Hepatocyte (in vitro differentiated cells): ENCODE measurements around the gene SPATA21. TPM values are rescaled to one million over a fixed set of nuclear protein-coding genes. Genes with fewer than 3 reads are reported as not detected.

Experiments
- DNase-seq: peaks from one replicate; pipeline ENCODE4 v3.0.0-alpha.2; 2016; ENCODE audit warnings: low spot score
- H2AFZ ChIP-seq: fragments of 200-600 bp; sonication (generic); 2 replicates; pipeline ENCODE4 v1.6.0; 2016; ENCODE audit warnings: antibody characterized with exemption, mild to moderate bottlenecking
- H3K27ac ChIP-seq: fragments of 200-600 bp; sonication (generic); 2 replicates; pipeline ENCODE4 v1.5.1; 2016; ENCODE audit warnings: mild to moderate bottlenecking
- H3K27me3 ChIP-seq: fragments of 200-600 bp; sonication (generic); 2 replicates; pipeline ENCODE4 v1.6.1; 2016
- H3K36me3 ChIP-seq: fragments of 200-600 bp; sonication (generic); replicated peaks from 2 replicates; pipeline ENCODE4 v1.5.1; 2016; ENCODE audit warnings: low read depth; ENCODE audit not compliant: insufficient read depth
- H3K4me1 ChIP-seq: fragments of 200-600 bp; sonication (generic); 2 replicates; pipeline ENCODE4 v1.5.1; 2016; ENCODE audit warnings: mild to moderate bottlenecking, moderate library complexity; ENCODE audit not compliant: insufficient read depth
- H3K4me2 ChIP-seq: fragments of 200-600 bp; sonication (generic); 2 replicates; pipeline ENCODE4 v1.6.0; 2016
- H3K4me3 ChIP-seq: fragments of 200-600 bp; sonication (generic); 2 replicates; pipeline ENCODE4 v1.5.1; 2016; ENCODE audit warnings: mild to moderate bottlenecking
- H3K79me2 ChIP-seq: fragments of 200-600 bp; sonication (generic); 2 replicates; pipeline ENCODE4 v1.6.0; 2017; ENCODE audit warnings: mild to moderate bottlenecking
- H3K9me2 ChIP-seq: fragments of 200-600 bp; sonication (generic); replicated peaks from 2 replicates; pipeline ENCODE4 v1.6.0; 2017; ENCODE audit warnings: mild to moderate bottlenecking; ENCODE audit not compliant: insufficient read depth
- H3K9me3 ChIP-seq: fragments of 200-600 bp; sonication (generic); 2 replicates; pipeline ENCODE4 v1.5.1; 2016; ENCODE audit warnings: low read depth, mild to moderate bottlenecking
- H4K20me1 ChIP-seq: fragments of 200-600 bp; sonication (generic); 2 replicates; pipeline ENCODE4 v1.6.0; 2016; ENCODE audit warnings: mild to moderate bottlenecking; ENCODE audit not compliant: insufficient read depth, poor library complexity, severe bottlenecking
- CTCF ChIP-seq: fragments of 200-600 bp; sonication (generic); IDR thresholded peaks from 2 replicates; pipeline ENCODE4 v1.5.1; 2016; ENCODE audit warnings: antibody characterized with exemption, mild to moderate bottlenecking; ENCODE audit not compliant: poor library complexity
- EZH2 ChIP-seq: fragments of 200-600 bp; sonication (generic); IDR thresholded peaks from 2 replicates; pipeline ENCODE4 v1.6.1; 2016; ENCODE audit warnings: antibody characterized with exemption, mild to moderate bottlenecking, borderline replicate concordance
- EZH2phosphoT487 ChIP-seq: fragments of 200-600 bp; sonication (generic); IDR thresholded peaks from one replicate; pipeline ENCODE4 v1.6.1; 2018; ENCODE audit warnings: antibody characterized with exemption, mild to moderate bottlenecking, low read depth, moderate library complexity; ENCODE audit not compliant: unreplicated experiment, severe bottlenecking
- WGBS: methylation state at CpG from one replicate; pipeline ENCODE4 v1.1.6; 2016; ENCODE audit warnings: low lambda C conversion rate; ENCODE audit errors: missing lambda C conversion rate; 5-methylcytosine and 5-hydroxymethylcytosine counted together
- polyA plus RNA-seq: library from polyadenylated mRNA; unstranded; fragments of >200 nt; fragmentation: Nextera tagmentation; extraction: Ambion mirVana; gene quantifications from 2 replicates; pipeline ENCODE4 v1.2.1, GENCODE V29; 2016
- total RNA-seq: library from RNA; depleted of rRNA; stranded (reverse); fragments of >200 nt; gene quantifications from 2 replicates; pipeline ENCODE4 v1.2.3, GENCODE V29; 2014

SPATA21 gene
- total and polyA plus RNA-seq, 2 experiments from 2014 or later: 0.30 to 0.92 TPM

GRCh38 chr1:16474166-16474800 is 37.1 kb upstream of the SPATA21 start:
- H3K79me2 ChIP-seq: no peaks in the 10 kb centered on the region
- H3K4me3 ChIP-seq: no peak overlapping the region

GRCh38 chr1:16468558-16468957 is 31.3 kb upstream of the SPATA21 start:
- H3K4me2 ChIP-seq: no peak overlapping the region
- H3K27ac ChIP-seq: no peak overlapping the region
- H4K20me1 ChIP-seq: no peaks in the 10 kb centered on the region
- no peak for DNase-seq
- H2AFZ ChIP-seq: no peak overlapping the region
- no peaks in the 10 kb centered on the region for H3K27me3 ChIP-seq
- H3K4me1 ChIP-seq: no peaks in the 10 kb centered on the region
- H3K79me2 ChIP-seq: no peaks in the 10 kb centered on the region
- no peaks in the 10 kb centered on the region for H3K36me3 ChIP-seq
- no peak overlapping the region for H3K4me3 ChIP-seq
- no peaks in the 10 kb centered on the region for H3K9me2 ChIP-seq
- 71% methylated on average over 3 of the region's 3 CpGs for WGBS
- H3K9me3 ChIP-seq: no peaks in the 10 kb centered on the region
- TF ChIP-seq EZH2: no peak
- TF ChIP-seq CTCF: no peak
- no peak for TF ChIP-seq EZH2phosphoT487

More at GRCh38 chr1:16474166-16474800, 37.1 kb upstream of the SPATA21 start:
- H3K9me3 ChIP-seq: no peaks in the 10 kb centered on the region
- H3K4me2 ChIP-seq: no peak overlapping the region
- DNase-seq: no peak
- no peak for TF ChIP-seq CTCF
- no peaks in the 10 kb centered on the region for H3K9me2 ChIP-seq
- H2AFZ ChIP-seq: no peak overlapping the region
- no peaks in the 10 kb centered on the region for H3K4me1 ChIP-seq
- no peaks in the 10 kb centered on the region for H3K36me3 ChIP-seq
- H3K27me3 ChIP-seq: no peaks in the 10 kb centered on the region
- no peaks in the 10 kb centered on the region for H4K20me1 ChIP-seq
- no peak overlapping the region for H3K27ac ChIP-seq
- 97% methylated on average over 28 of the region's 28 CpGs for WGBS

- Histone ChIP-seq H2AFZ (no peak overlapping the region), H3K4me1 (no peaks in the 10 kb centered on the region), H3K4me3 (no peak overlapping the region), H4K20me1 (no peaks in the 10 kb centered on the region), H3K36me3 (no peaks in the 10 kb centered on the region), H3K79me2 (no peaks in the 10 kb centered on the region), H3K9me3 (no peaks in the 10 kb centered on the region), H3K27ac (no peak overlapping the region), H3K4me2 (no peak overlapping the region), H3K27me3 (no peaks in the 10 kb centered on the region), H3K9me2 (no peaks in the 10 kb centered on the region)
- WGBS: 94% methylated on average over 21 of the region's 21 CpGs
- no peak for DNase-seq
- TF ChIP-seq EZH2 (no peak), CTCF (no peak), EZH2phosphoT487 (no peak)
Observed at GRCh38 chr1:16464917-16465625, 27.8 kb upstream of the SPATA21 start.
